CD14-positive monocyte (primary cell): ENCODE results near the gene AKAP9. TPM values are rescaled to one million over a fixed set of nuclear protein-coding genes. Genes with fewer than 3 reads are reported as not detected.
A peak's percentile ranks its signal among the peaks of the same experiment; 100 is the strongest.

Experiments
- DNase-seq, 3 donors: peaks; one replicate each; pipeline ENCODE4 v3.0.0-alpha.2; 2011 to 2022
- H2AFZ ChIP-seq: 2 replicates; pipeline ENCODE4 v1.6.0; 2012; ENCODE audit warnings: mild to moderate bottlenecking, low read depth, low read length, inconsistent platforms; ENCODE audit not compliant: insufficient read depth, poor library complexity, severe bottlenecking
- H3K27ac ChIP-seq, 2 donors: 1 replicate in 1 of 2; 2 replicates in 1 of 2; pipeline ENCODE4 v1.5.1; 2012 to 2013; ENCODE audit warnings: low read length in 2 of 2, control low read depth in 1 of 2, inconsistent platforms in 1 of 2, low read depth in 1 of 2, mild to moderate bottlenecking in 1 of 2
- H3K27me3 ChIP-seq, 2 donors: one replicate each; pipeline versions ENCODE4 v1.6.0 to v1.6.1; 2011 to 2013; ENCODE audit warnings: low read length in 2 of 2; ENCODE audit not compliant: control insufficient read depth in 2 of 2, insufficient read depth in 2 of 2
- H3K36me3 ChIP-seq, 2 donors: replicated peaks in 1 of 2; 1 replicate in 1 of 2; 2 replicates in 1 of 2; pipeline versions ENCODE4 v1.5.1 to v1.6.1; 2012 to 2013; ENCODE audit warnings: low read length in 2 of 2, control low read depth in 1 of 2, inconsistent platforms in 1 of 2, mild to moderate bottlenecking in 1 of 2; ENCODE audit not compliant: insufficient read depth in 2 of 2, control insufficient read depth in 1 of 2
- H3K4me1 ChIP-seq, 2 donors: 1 replicate in 1 of 2; 2 replicates in 1 of 2; pipeline versions ENCODE4 v1.5.1 to v1.6.1; 2012 to 2013; ENCODE audit warnings: low read length in 2 of 2, control low read depth in 1 of 2, inconsistent platforms in 1 of 2, mild to moderate bottlenecking in 1 of 2, moderate library complexity in 1 of 2; ENCODE audit not compliant: insufficient read depth in 2 of 2, control insufficient read depth in 1 of 2
- H3K4me2 ChIP-seq: replicated peaks from 2 replicates; pipeline ENCODE3; 2012; ENCODE audit warnings: low read length, moderate library complexity, mild to moderate bottlenecking; ENCODE audit not compliant: poor library complexity, severe bottlenecking; ENCODE audit errors: extremely low read depth
- H3K4me3 ChIP-seq, 3 experiments: fragments of 200-600 bp in 1 of 3; sonication (generic) in 1 of 3; replicated peaks in 1 of 3; 1 replicate in 2 of 3; 2 replicates in 1 of 3; pipeline ENCODE4 v1.5.1; 2011 to 2013; ENCODE audit warnings: low read length in 3 of 3, mild to moderate bottlenecking in 3 of 3, control low read depth in 2 of 3, low read depth in 2 of 3, inconsistent platforms in 1 of 3, moderate library complexity in 1 of 3
- H3K79me2 ChIP-seq: 2 replicates; pipeline ENCODE4 v1.6.0; 2012; ENCODE audit warnings: mild to moderate bottlenecking, control low read depth, inconsistent platforms, low read length, moderate library complexity; ENCODE audit not compliant: insufficient read depth
- H3K9ac ChIP-seq: 2 replicates; pipeline ENCODE4 v1.6.0; 2017; ENCODE audit warnings: low read length, mild to moderate bottlenecking; ENCODE audit not compliant: insufficient read depth, poor library complexity, severe bottlenecking
- H3K9me3 ChIP-seq, 2 donors: replicated peaks in 1 of 2; 1 replicate in 1 of 2; 2 replicates in 1 of 2; pipeline versions ENCODE4 v1.5.1 to v1.6.1; 2012 to 2013; ENCODE audit warnings: low read length in 2 of 2, control low read depth in 1 of 2; ENCODE audit not compliant: control insufficient read depth in 1 of 2, insufficient read depth in 1 of 2
- H4K20me1 ChIP-seq: 2 replicates; pipeline ENCODE4 v1.6.0; 2012; ENCODE audit warnings: mild to moderate bottlenecking, low read length, control low read depth, moderate library complexity; ENCODE audit not compliant: insufficient read depth
- H3K27ac Mint-ChIP-seq, 7 donors: one replicate each; pipeline ENCODE4 v1.8.0; 2020; ENCODE audit warnings: mild to moderate bottlenecking in 7 of 7, mixed read lengths in 7 of 7, moderate library complexity in 6 of 7, inconsistent platforms in 2 of 7
- H3K27me3 Mint-ChIP-seq, 3 donors: one replicate each; pipeline ENCODE4 v1.8.0; 2021 to 2022; ENCODE audit warnings: low read depth in 3 of 3, mild to moderate bottlenecking in 3 of 3, mixed read lengths in 3 of 3, moderate library complexity in 3 of 3, inconsistent platforms in 1 of 3
- H3K36me3 Mint-ChIP-seq, 2 donors: one replicate each; pipeline ENCODE4 v1.8.0; 2020; ENCODE audit warnings: mixed read lengths in 2 of 2, inconsistent platforms in 1 of 2, mild to moderate bottlenecking in 1 of 2
- H3K4me1 Mint-ChIP-seq: one replicate; pipeline ENCODE4 v1.8.0; 2020; ENCODE audit warnings: mild to moderate bottlenecking, mixed read lengths
- H3K4me3 Mint-ChIP-seq, 2 donors: one replicate each; pipeline ENCODE4 v1.8.0; 2020; ENCODE audit warnings: mild to moderate bottlenecking in 2 of 2, mixed read lengths in 2 of 2, moderate library complexity in 1 of 2
- H3K9me3 Mint-ChIP-seq, 7 donors: one replicate each; pipeline ENCODE4 v1.8.0; 2020 to 2022; ENCODE audit warnings: mixed read lengths in 7 of 7, mild to moderate bottlenecking in 6 of 7, moderate library complexity in 6 of 7, inconsistent platforms in 2 of 7
- WGBS: methylation state at CpG from one replicate; pipeline ENCODE4 v1.1.5; 2013; ENCODE audit warnings: missing lambda C conversion rate; ENCODE audit not compliant: insufficient coverage; 5-methylcytosine and 5-hydroxymethylcytosine counted together
- intact Hi-C, 2 donors: fragments of 100-400 bp; cut with micrococcal nuclease; formaldehyde crosslinking; loops; one replicate each; pipeline versions ENCODE4 v1.15.0 to v1.15.1; 2023
- polyA minus RNA-seq: library from RNA; depleted of rRNA, polyadenylated mRNA; stranded (reverse); fragments of >200 nt; gene quantifications from 2 replicates; pipeline ENCODE4 v1.2.3, GENCODE V29; 2012
- polyA plus RNA-seq, 3 donors: library from polyadenylated mRNA; depleted of rRNA in 1 of 3; unstranded in 2 of 3; stranded (reverse) in 1 of 3; fragments of 300-500 nt in 2 of 3; fragments of >200 nt in 1 of 3; fragmentation: Illumina TruSeq in 2 of 3; gene quantifications; 1 replicate in 2 of 3; 2 replicates in 1 of 3; pipeline ENCODE4 v1.2.3, GENCODE V29; 2012 to 2021
- total RNA-seq, 12 experiments: library from RNA in 1 of 12; stranded (reverse) in 1 of 12; fragments of 120-200 nt in 1 of 12; gene quantifications; one replicate each; pipeline ENCODE4 v1.2.4 and lab custom pipeline; 2013 to 2026; ENCODE audit warnings: mixed read lengths in 6 of 12, inconsistent platforms in 1 of 12
- TF ChIP-seq, protein P1 (sequence below): fragments of 200-600 bp; IDR thresholded peaks from one replicate; pipeline ENCODE4 v1.8.0; 2022; ENCODE audit warnings: antibody characterized with exemption, mild to moderate bottlenecking

Gene AKAP9
- 62.7 TPM for total RNA-seq (2013)
- polyA plus RNA-seq = 10 to 100 TPM in 1 of 3 donors, 1 to 10 TPM in 2; 1.5 to 23.3 (median 7.3) TPM
- 16.5 and 19.3 TPM in 2 replicates for polyA minus RNA-seq
- 28.1 to 308 (median 208) reads per million in 11 experiments for total RNA-seq (lab: John Stamatoyannopoulos, UW)

DNA sequence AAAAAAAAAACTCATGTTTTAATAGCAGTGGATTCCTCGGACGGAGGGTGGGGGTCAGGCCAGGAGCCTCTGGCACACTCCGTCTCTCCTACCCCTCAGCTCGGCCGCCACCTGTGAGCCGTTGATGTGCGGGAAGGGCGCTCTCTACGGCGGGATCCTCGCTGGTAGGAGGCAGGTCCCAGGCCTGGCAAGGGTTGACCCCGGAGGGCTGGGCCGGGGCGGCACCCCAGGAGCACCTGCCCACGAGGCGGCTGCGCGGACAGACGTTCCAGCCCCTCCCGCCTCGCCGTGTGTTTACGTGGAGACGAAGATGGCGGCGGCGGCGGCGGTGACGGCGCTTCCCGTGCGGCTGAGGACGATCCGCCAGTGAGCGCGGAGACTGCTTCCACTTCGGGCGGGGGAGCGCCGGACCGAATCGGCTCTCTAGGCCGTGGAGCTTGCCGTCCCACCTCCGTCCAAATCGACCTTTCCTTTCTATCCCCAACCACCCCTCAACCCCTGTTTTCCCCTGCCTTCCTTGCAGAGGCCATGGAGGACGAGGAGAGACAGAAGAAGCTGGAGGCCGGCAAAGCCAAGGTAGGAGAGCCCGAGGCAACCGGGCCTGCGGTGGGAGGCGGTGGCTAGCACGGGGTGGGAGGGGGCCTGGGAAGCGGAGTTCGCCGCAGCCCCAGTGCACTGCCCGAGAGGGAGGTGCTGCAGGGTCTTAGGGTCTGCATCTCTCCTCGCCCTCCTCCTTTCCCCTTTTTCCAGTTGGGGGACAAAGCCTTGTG lies at the start of gene AKAP9:
TSS of gene AKAP9 (plus strand) at position 291 of the 770 bp plus-strand sequence. CDS start at position 529, 238 bp downstream.
- peak within 1 kb of the TSS; percentile 91 to 99 (median 97) for H3K27ac Mint-ChIP-seq
- peaks cover 0 to 12% (median 2%) of the 10 kb centered on the region in 3 donors for H3K27me3 Mint-ChIP-seq
- intact Hi-C loops = no loop called here
- Histone ChIP-seq H3K27me3 (no peaks in the 10 kb centered on the region), H3K9me3 (no peaks in the 10 kb centered on the region), H3K9ac (peak within 1 kb of the TSS; percentile 91), H3K4me2 (peak within 1 kb of the TSS; percentile 91), H3K4me3 (peak within 1 kb of the TSS; percentile 48 to 90 (median 72)), H3K4me1 (peaks cover 26 to 37% of the 10 kb centered on the region in 2 donors), H2AFZ (peak within 1 kb of the TSS; percentile 96), H3K36me3 (no peaks in the 10 kb centered on the region), H3K79me2 (peaks cover 56% of the 10 kb centered on the region), H3K27ac (peak within 1 kb of the TSS; percentile 84 to 95), H4K20me1 (no peaks in the 10 kb centered on the region)
- peaks cover 0 to 1% (median 0%) of the 10 kb centered on the region in 7 donors for H3K9me3 Mint-ChIP-seq
- TF ChIP-seq, protein P1, sequence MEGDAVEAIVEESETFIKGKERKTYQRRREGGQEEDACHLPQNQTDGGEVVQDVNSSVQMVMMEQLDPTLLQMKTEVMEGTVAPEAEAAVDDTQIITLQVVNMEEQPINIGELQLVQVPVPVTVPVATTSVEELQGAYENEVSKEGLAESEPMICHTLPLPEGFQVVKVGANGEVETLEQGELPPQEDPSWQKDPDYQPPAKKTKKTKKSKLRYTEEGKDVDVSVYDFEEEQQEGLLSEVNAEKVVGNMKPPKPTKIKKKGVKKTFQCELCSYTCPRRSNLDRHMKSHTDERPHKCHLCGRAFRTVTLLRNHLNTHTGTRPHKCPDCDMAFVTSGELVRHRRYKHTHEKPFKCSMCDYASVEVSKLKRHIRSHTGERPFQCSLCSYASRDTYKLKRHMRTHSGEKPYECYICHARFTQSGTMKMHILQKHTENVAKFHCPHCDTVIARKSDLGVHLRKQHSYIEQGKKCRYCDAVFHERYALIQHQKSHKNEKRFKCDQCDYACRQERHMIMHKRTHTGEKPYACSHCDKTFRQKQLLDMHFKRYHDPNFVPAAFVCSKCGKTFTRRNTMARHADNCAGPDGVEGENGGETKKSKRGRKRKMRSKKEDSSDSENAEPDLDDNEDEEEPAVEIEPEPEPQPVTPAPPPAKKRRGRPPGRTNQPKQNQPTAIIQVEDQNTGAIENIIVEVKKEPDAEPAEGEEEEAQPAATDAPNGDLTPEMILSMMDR = no peak
- DNase-seq = peak; percentile 66 to 78 (median 75)
- peak within 1 kb of the TSS; percentile 92 to 98 for H3K4me3 Mint-ChIP-seq
- 0% methylated on average over 45 of the region's 59 CpGs for WGBS
- peaks cover 36% of the 10 kb centered on the region for H3K4me1 Mint-ChIP-seq
- H3K36me3 Mint-ChIP-seq = no peaks in the 10 kb centered on the region

DNA sequence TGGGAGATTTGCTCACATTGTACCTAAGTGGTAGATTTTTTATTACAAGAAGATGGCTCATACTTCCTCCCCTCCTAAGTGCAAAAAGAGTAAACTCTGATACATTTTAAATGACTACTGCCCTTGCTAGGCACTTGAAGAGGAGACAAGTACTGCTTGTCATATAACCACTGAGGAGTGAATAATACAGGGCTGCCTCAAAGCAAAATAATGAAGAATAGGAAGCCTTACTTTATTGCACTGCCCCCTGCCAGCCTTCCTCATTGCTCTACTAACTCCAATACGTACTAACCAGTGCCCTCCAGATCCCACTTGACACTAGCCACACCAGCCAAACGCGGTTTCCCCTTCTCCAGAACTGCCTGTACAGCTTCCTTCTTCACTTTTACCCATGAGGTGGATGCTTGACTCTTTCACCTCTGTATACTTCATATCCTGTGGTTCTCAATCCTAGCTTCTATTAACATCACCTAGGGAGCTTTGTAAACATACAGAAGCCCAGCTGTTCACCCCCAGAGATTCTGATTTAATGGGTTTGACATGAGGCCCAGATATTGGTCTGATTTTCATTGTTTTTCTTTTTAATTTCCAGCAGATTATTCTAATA lies 48.5 kb upstream of the AKAP9 start:
- H3K4me2 ChIP-seq = no peak overlapping the region

More for the DNA sequence above, 48.5 kb upstream of the AKAP9 start:
- Mint-ChIP-seq H3K4me3 (no peak overlapping the region), H3K4me1 (no peaks in the 10 kb centered on the region), H3K27me3 (peaks cover under 1 to 3% (median 2%) of the 10 kb centered on the region in 3 donors), H3K9me3 (peaks cover 12 to 26% (median 18%) of the 10 kb centered on the region in 7 donors), H3K27ac (no peak overlapping the region), H3K36me3 (no peaks in the 10 kb centered on the region)
- 73% methylated on average over 3 of the region's 3 CpGs for WGBS
- Histone ChIP-seq H3K36me3 (no peaks in the 10 kb centered on the region), H3K9ac (no peak overlapping the region), H3K4me3 (no peak overlapping the region), H3K9me3 (peaks cover 0 to 19% of the 10 kb centered on the region in 2 donors), H2AFZ (no peak overlapping the region), H3K4me1 (no peaks in the 10 kb centered on the region), H3K27ac (no peak overlapping the region), H4K20me1 (no peaks in the 10 kb centered on the region), H3K27me3 (no peaks in the 10 kb centered on the region), H3K79me2 (no peaks in the 10 kb centered on the region)
- TF ChIP-seq, protein P1 = no peak
- no peak for DNase-seq
- intact Hi-C loops = no loop called here
